MCF 10A (cell line): ENCODE measurements around the gene VPS13A. TPM values are rescaled to one million over a fixed set of nuclear protein-coding genes. Genes with fewer than 3 reads are reported as not detected.
"Not testable (repeated sequence)": the region's sequence is repeated elsewhere in the genome, so short reads cannot be mapped to it uniquely, and the experiment has no call there.

Experiments
- BruUV-seq: library from RNA; stranded (reverse); fragments of 400-500 nt; replicated peaks from 2 replicates; lab custom pipeline; 2021; lab: Mats Ljungman, UMichigan
- CTCF ChIA-PET: fragments of 300-600 bp; sonication (Branson Sonifier 250); formaldehyde crosslinking; extraction: SDS; loops from one replicate; lab custom pipeline; 2021; ENCODE audit warnings: antibody characterized with exemption, inconsistent platforms; lab: Yijun Ruan, JAX
- POLR2A ChIA-PET: fragments of 300-600, 350-650 bp; sonication (Branson Sonifier 250); formaldehyde crosslinking; extraction: SDS; loops from one replicate; lab custom pipeline; 2020; ENCODE audit warnings: antibody characterized with exemption, inconsistent platforms; lab: Yijun Ruan, JAX
- DNase-seq: peaks from one replicate; pipeline ENCODE4 v3.0.0-alpha.2; 2018; ENCODE audit not compliant: unreplicated experiment
- H3K27ac Mint-ChIP-seq: one replicate; pipeline ENCODE4 v1.8.0; 2022; ENCODE audit warnings: mild to moderate bottlenecking, low read depth, mixed read lengths; ENCODE audit not compliant: unreplicated experiment
- H3K27me3 Mint-ChIP-seq: one replicate; pipeline ENCODE4 v1.8.0; 2022; ENCODE audit warnings: mixed read lengths; ENCODE audit not compliant: insufficient read depth, unreplicated experiment
- H3K36me3 Mint-ChIP-seq: one replicate; pipeline ENCODE4 v1.8.0; 2022; ENCODE audit warnings: mild to moderate bottlenecking, moderate library complexity, mixed read lengths; ENCODE audit not compliant: insufficient read depth, unreplicated experiment
- H3K4me1 Mint-ChIP-seq: one replicate; pipeline ENCODE4 v1.8.0; 2022; ENCODE audit warnings: mixed read lengths; ENCODE audit not compliant: insufficient read depth, unreplicated experiment
- H3K4me3 Mint-ChIP-seq: one replicate; pipeline ENCODE4 v1.8.0; 2022; ENCODE audit warnings: mild to moderate bottlenecking, moderate library complexity, mixed read lengths; ENCODE audit not compliant: unreplicated experiment
- H3K9me3 Mint-ChIP-seq: one replicate; pipeline ENCODE4 v1.8.0; 2022; ENCODE audit warnings: mixed read lengths; ENCODE audit not compliant: unreplicated experiment
- intact Hi-C: fragments of 100-400 bp; cut with micrococcal nuclease; formaldehyde crosslinking; loops from 2 replicates; pipeline ENCODE4 v1.14.1; 2022
- total RNA-seq: library from RNA; stranded (reverse); gene quantifications from 2 replicates; pipeline ENCODE4 v1.2.3, GENCODE V29; 2022
- TF ChIP-seq, protein P1 (sequence below): fragments of 200-600 bp; IDR thresholded peaks from one replicate; pipeline ENCODE4 v1.8.0; 2022; ENCODE audit warnings: antibody characterized with exemption, mild to moderate bottlenecking; ENCODE audit not compliant: unreplicated experiment

Gene VPS13A
- total RNA-seq, 1 experiment from 2014 or later, result 29.6 TPM

DNA sequence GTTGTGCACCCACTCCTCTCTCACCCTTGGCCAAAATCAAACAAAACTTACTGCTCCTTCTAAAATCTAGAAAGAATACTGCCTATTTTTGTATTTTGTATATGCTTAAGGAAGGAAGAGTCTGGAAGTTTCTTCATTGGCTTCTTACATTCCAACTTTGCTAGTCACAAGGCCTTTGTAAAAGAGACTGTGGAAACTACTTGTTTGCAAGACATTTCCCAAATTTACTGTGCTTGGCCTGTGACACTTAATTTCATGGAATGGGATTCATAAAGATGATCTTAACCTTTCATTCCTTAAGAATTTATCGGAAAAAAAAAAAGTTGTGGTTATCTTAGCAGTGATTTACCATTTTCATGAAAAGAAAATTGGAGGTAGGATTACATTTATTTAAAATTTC, 208.9 kb downstream of the VPS13A start:
- CTCF ChIA-PET, result no interaction called here
- H3K27me3 Mint-ChIP-seq, result no peaks in the 10 kb centered on the region
- peaks cover 16% of the 10 kb centered on the region for H3K36me3 Mint-ChIP-seq
- no peak overlapping the region for H3K27ac Mint-ChIP-seq
- H3K4me3 Mint-ChIP-seq, result no peak overlapping the region
- H3K4me1 Mint-ChIP-seq, result no peaks in the 10 kb centered on the region
- no peaks in the 10 kb centered on the region for H3K9me3 Mint-ChIP-seq
- BruUV-seq, result no TSS peak
- TF ChIP-seq, protein P1, sequence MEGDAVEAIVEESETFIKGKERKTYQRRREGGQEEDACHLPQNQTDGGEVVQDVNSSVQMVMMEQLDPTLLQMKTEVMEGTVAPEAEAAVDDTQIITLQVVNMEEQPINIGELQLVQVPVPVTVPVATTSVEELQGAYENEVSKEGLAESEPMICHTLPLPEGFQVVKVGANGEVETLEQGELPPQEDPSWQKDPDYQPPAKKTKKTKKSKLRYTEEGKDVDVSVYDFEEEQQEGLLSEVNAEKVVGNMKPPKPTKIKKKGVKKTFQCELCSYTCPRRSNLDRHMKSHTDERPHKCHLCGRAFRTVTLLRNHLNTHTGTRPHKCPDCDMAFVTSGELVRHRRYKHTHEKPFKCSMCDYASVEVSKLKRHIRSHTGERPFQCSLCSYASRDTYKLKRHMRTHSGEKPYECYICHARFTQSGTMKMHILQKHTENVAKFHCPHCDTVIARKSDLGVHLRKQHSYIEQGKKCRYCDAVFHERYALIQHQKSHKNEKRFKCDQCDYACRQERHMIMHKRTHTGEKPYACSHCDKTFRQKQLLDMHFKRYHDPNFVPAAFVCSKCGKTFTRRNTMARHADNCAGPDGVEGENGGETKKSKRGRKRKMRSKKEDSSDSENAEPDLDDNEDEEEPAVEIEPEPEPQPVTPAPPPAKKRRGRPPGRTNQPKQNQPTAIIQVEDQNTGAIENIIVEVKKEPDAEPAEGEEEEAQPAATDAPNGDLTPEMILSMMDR, result no peak
- intact Hi-C loops, result no loop called here
- DNase-seq, result peak; percentile 5
- POLR2A ChIA-PET, result no interaction called here

DNA sequence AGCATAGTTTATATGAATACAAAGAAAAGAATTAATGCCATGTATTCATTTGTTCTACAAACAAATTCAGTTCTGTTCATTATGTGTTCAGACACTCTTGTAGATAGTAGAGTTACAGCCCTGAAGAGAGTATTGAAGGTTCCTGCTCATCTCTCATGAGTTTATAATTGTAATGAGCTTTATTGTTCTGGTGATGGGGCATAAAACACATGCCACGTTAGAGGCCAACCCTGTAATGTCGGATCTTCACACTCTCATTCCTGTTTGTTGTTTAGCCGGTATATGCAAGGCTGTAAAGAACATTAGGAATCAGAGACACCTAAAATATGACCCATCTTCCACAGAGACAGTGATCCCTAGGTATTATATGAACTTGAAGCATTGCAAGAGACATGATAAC, 214.5 kb downstream of the VPS13A start:
- CTCF ChIA-PET, result no interaction called here
- no TSS peak for BruUV-seq
- no peak overlapping the region for H3K4me3 Mint-ChIP-seq
- POLR2A ChIA-PET, result no interaction called here
- no peaks in the 10 kb centered on the region for H3K4me1 Mint-ChIP-seq
- intact Hi-C loops, result no loop called here
- H3K27me3 Mint-ChIP-seq, result no peaks in the 10 kb centered on the region
- no peaks in the 10 kb centered on the region for H3K9me3 Mint-ChIP-seq
- no peak overlapping the region for H3K27ac Mint-ChIP-seq
- DNase-seq, result no peak
- peaks cover 7% of the 10 kb centered on the region for H3K36me3 Mint-ChIP-seq
- TF ChIP-seq, protein P1, result no peak

DNA sequence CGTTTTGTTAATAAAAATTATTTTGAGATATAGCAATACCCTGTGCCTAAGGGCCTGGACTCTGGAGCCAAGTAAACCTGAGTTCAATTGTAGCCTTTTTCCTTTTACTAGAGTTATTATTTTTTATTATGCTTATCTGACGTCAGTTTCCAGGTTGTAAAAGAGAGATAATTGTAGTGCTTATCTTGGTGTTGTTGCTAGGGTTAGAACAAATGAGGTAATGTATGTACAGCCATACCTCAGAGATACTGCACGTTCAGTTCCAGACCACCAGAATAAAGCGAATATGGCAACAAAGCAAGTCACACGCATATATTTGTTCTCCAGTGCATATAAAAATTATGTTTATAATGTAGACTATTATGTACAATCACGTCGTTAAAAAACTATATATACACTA, 215.0 kb downstream of the VPS13A start:
- Mint-ChIP-seq H3K4me3 (no peak overlapping the region), H3K4me1 (no peaks in the 10 kb centered on the region), H3K27me3 (no peaks in the 10 kb centered on the region), H3K9me3 (no peaks in the 10 kb centered on the region), H3K36me3 (peaks cover 7% of the 10 kb centered on the region), H3K27ac (no peak overlapping the region)
- TF ChIP-seq, protein P1, result no peak
- no TSS peak for BruUV-seq
- POLR2A ChIA-PET, result no interaction called here
- intact Hi-C loops, result no loop called here
- DNase-seq, result no peak
- CTCF ChIA-PET, result no interaction called here

DNA sequence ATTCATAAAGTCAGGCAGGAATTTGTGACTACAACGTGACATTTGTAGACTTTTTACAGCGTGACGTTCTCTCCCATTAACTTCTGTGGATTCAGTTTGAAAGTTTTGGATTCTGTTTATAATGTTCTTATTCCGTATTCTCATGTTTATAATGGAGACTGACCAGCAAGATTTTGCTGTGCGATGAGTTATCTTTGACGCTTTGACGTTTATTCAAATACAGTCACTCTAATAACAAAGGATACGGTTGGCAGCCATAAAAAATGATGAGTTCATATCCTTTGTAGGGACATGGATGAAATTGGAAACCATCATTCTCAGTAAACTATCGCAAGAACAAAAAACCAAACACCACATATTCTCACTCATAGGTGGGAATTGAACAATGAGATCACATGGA, 221.2 kb downstream of the VPS13A start:
- H3K4me3 Mint-ChIP-seq, H3K27ac Mint-ChIP-seq, DNase-seq, intact Hi-C loops, BruUV-seq, H3K36me3 Mint-ChIP-seq, POLR2A ChIA-PET, H3K27me3 Mint-ChIP-seq, H3K9me3 Mint-ChIP-seq, H3K4me1 Mint-ChIP-seq: not testable (repeated sequence)
- CTCF ChIA-PET, result interaction anchor here (0.6 kb wide), 1 partner anchor 95 kb away, joined by 3 read pairs; no protein-coding TSS in a partner anchor

DNA sequence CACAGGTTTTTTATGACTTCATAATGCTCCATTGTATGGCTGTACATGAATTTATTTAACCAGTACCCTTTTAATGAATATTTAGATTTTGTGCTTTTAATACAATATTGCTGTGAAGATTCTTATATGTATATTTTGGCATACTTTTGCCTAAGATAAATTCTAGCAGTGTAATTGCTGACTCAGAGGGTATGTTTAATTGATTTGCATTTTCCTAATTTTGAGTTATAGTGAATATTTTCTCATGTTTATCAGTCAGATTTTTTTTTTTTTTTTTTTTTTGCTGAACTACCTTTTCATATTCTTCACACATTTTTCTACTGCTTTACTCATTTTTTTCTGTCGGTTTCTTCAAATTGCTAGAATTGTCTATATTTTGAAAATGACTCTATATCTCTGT, 222.6 kb downstream of the VPS13A start:
- no peaks in the 10 kb centered on the region for H3K36me3 Mint-ChIP-seq
- H3K27ac Mint-ChIP-seq, result no peak overlapping the region
- no TSS peak for BruUV-seq
- no peaks in the 10 kb centered on the region for H3K27me3 Mint-ChIP-seq
- intact Hi-C loops, result no loop called here
- no peaks in the 10 kb centered on the region for H3K9me3 Mint-ChIP-seq
- no peaks in the 10 kb centered on the region for H3K4me1 Mint-ChIP-seq
- ChIA-PET CTCF (interaction anchor here (1.2 kb wide), 1 partner anchor 57 kb away, joined by 8 read pairs; no protein-coding TSS in a partner anchor), POLR2A (no interaction called here)
- DNase-seq, result no peak
- no peak overlapping the region for H3K4me3 Mint-ChIP-seq
- TF ChIP-seq, protein P1, result no peak
